Left kidney (tissue), 2 donors: Measurements from ENCODE around the gene TBC1D16. TPM values are rescaled to one million over a fixed set of nuclear protein-coding genes. Genes with fewer than 3 reads are reported as not detected.
A peak's percentile ranks its signal among the peaks of the same experiment; 100 is the strongest.

Experiments used
- DNase-seq: peaks from one replicate; pipeline ENCODE4 v3.0.0-alpha.2; 2013
- polyA plus RNA-seq: library from polyadenylated mRNA; unstranded; fragments of 120-200 nt; gene quantifications from one replicate; pipeline ENCODE4 v1.2.1, GENCODE V29; 2013; ENCODE audit not compliant: insufficient read length

The TBC1D16 gene
- polyA plus RNA-seq, 1 donor: 33.1 TPM

DNA sequence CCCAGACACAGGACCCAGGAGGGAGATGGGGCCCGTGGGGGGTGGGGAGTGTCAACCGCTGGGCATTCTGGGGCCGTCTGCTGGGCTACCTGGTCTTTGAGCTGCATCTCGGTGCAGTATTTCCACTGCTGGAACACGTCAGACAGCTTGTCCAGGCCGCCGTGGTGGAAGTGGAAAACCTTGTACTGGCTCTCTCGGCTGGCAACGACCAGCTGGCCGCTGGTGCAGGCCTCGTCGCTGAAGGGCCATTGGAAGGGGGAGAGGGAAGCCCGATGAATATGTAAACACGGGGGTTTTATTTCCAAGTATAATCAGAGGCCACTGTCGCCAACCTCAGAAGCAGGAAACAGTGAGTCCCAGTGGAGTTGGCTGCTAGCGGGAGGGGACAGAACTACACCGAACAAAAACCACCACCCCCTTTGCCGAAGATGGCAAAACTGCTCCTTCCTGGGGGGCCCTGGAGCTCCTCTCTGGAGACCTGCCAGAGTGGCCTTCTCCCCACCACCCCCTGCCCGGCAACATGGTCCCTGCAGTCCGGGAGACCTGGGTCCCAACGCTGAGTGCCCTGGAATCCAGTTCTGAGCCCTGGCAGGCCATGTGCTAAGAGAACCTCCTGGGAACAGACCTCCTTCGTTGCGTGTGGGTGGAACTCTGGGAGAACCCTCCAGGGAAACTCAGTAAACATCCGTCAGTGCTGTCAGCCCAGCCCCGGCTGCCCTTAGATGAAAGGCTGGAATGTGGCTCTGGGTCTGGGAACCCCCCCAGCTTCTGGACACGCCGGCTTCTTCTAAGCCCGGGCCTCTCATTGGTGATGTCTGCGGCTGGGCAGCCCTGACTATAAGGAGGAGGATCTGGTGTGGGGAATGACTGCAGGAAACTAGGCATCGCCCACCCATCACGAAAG, 84.1 kb downstream of the TBC1D16 start:
- peak; percentile 73 for DNase-seq

GRCh38 chr17:79950751-79951150, 84.9 kb downstream of the TBC1D16 start:
- no peak for DNase-seq

GRCh38 chr17:79950306-79950705, 85.4 kb downstream of the TBC1D16 start:
- no peak for DNase-seq

- no peak for DNase-seq
These were observed 85.9 kb downstream of the TBC1D16 start for GRCh38 chr17:79949656-79950209.

DNA sequence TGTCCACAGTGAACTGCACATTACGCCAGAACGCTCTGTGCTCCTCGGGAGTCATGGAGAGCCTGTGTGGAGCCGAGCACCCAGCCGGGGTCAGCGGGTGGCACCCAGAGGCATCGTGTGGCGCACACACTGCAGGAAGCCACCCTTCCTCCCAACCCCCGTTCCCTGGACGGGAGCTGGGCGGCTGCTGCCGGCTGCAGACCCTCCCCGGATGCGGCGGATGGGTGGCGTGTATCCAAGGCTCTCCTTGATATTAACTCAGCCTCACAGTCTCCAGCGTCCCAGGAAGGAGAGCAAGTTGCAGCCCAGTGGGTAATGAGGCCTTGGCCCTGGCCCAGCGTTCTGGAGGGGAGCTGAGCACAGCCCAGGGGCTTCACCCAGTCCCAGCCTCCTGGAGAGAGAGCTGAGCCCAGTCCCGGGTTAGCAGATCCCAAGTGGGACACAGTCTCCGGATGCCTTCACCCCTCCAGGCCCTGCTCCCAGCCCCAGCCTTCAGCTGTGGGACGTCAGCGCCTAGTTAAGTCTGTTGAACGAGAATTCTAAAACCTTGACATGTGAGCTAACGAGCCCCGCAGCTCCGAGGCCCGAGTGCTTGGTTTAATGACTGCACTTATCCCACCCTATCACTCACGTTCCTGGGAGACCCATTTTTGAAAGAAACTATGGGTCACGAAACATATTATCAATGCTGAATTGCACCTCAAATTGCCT, 86.6 kb downstream of the TBC1D16 start:
- no peak for DNase-seq

- no peak for DNase-seq
These were observed 87.2 kb downstream of the TBC1D16 start for GRCh38 chr17:79948406-79948944.

GRCh38 chr17:79947351-79948031, 88.2 kb downstream of the TBC1D16 start:
- no peak for DNase-seq

DNA sequence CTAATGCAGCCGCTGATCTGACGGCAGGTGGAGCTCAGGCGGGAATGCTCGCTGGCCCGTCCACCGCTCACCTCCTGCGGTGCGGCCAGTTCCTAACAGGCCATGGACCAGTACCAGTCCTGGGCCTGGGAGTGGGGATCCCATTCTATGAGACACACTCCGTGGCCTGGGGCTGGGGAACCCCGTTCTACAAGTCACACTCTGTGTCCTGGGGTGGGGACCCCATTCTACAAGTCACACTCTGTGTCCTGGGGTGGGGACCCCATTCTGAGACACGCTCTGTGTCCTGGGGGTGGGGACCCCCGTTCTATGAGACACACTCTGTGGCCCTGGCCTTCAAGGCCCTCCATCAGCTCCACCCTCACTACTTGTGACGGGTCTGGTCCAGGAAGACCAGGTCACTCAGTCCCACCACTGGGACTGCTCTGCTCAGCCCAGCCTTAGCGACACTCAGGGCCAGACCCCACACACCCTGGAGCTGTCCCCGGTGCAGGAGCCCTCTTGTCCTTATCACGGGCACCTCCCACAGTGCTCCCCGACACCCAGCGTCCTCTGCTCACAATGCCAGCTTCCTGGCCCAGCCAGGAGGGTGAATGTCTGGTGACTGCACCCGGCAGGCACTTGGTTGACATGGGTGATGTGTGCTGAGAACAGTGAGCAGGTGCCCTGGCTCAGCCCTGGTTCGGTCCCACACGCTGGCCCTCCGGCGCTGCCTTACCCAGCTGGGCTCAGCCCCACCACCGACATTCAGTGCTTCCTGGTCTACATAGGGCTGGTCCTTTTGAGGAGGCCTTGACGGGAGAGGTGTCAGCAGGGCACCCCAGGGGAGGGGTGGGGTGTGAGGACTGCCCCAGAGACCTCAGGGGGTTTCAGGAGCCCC, 89.1 kb downstream of the TBC1D16 start:
- no peak for DNase-seq

GRCh38 chr17:79945591-79946255, 89.9 kb downstream of the TBC1D16 start:
- DNase-seq: no peak

GRCh38 chr17:79944821-79945391, 90.8 kb downstream of the TBC1D16 start:
- DNase-seq: no peak

GRCh38 chr17:79944251-79944812, 91.3 kb downstream of the TBC1D16 start:
- DNase-seq: no peak

DNA sequence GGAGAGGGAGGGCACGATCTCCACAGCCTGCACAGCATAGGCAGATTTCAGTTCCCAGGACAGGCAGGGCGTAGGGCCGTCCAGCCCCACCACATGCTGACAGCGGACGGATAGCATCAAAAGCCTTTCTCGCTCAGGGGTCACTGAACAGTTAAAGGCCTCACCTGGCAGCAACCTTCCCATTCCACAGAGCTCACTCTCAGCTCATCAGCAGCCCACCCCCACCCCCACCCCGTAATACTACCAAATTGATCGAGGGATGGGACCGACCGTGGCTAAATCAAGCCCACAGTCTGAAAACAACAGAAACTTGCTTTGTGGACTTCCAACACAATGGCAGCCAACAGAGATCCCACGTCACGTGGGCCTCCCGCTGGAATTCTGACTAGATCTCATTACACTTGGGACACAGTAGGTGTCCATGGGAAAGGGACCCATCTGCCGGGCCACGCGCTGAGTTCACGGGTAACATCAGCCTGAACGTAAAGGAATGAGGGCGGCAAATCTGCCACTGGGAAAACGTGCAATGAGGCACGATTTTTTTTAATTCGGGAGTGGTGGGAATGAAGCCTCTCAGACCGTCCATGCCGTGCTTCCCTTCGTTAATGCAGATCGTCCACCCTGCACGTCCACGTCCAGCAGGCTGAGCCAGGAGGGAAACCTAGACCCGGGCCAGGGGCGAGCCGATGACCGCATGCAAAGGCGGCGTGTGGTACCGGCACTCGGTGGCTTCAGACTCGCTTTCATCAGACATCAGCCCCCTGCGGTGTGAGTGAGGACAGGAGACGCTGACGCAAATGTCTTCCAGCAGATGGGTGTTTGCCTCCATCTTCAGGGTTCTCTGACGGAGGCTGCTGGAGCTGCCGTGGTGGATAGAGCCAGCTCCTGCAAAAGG, 92.1 kb downstream of the TBC1D16 start:
- no peak for DNase-seq

DNA sequence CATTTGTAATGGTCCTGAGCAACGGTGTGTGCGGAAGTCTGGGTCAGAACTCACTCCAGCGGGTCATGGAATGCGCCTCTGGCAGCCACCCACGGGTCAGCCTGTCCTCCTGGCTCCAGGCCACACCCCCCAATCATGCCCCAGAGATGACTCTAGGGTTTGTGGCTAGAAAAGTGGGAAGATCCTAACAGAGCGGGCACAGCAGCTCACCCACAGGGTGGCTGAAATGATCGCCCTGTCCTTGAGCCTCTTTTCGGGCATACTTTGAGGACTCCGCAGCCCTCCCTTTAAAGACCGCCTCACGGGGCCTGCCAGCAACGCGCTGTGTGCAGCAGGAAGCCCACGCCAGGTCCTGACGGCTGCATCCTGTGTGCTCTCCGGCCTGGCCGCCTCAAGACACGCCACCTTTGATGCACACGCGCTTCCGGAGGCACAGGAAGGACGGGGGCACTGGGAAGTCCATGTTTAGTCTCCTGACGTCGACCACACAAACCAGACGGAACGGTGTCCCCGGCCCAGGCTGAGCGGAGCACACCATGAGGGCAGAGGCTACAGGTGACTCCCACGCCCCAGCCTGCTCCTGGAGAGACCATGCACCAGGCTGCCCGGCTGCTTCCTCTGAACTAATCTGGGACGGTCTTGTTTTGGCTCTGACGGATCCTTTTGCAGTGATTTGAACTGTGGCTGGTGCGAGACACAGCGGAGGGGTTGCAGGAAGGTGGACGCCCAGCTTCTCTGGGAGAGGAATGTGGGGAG, 92.9 kb downstream of the TBC1D16 start:
- no peak for DNase-seq

DNA sequence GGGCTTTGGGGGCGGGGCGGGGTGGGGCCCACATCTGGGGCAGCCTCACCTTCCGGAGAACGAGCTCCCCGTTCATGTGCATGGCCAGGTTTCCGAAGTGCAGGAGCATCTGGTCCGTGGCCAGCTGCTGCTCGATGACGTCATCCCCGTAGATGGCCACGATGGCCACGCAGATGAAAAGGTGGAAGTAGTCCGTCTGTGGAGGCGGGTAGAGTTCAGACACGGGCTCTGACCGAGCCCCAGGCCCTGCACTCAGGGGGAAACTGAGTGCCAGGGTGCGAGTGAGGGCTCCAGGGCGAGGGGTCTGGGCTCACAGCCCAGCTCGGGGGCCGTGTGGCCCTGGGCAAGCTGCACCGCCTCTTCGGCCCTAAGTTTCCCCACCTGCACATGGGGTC, 93.7 kb downstream of the TBC1D16 start:
- no peak for DNase-seq

DNA sequence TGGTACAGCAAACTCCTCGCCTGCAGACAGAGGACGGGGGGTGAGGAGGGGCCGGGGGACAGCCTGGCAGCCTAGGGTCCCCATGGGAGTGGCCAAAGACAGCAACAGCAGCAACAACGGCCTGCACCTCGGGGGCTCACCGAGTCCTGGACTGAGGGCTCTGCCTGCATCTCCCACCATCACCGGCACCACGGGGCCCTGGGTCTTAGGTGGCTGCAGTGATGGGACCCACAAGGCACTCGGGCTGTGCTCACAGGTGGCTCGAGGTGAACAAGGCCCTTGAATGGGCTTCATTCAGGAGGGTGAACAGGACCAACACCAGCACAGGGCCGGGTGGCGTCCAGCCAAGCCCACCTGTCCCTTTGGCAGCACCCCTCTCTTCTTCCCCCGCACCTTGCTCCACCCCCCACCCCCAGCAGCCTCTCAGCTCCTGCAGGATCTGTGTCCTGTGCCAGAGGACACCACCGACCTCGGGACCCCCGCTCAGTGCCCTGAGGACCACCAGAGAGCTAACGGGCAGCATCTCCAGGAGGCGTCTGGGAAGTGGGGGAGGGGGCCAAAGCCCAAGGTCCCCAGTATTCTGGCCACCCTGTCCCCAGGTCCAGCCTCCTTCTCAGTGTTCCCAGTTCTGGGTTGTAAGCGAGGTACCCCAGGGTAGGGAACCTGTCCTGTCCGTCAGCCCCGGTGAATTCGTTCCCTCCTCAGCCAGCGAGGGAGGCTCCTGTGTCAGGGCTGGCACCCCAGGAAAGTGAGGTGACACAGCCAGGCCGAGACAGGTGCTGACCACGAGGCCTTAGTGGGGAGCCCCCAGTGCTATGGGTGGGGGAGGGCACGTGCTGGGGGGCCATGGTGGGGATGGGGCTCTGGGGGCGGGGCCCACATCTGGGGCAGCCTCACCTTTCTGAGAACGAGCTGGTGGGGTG, 94.3 kb downstream of the TBC1D16 start:
- no peak for DNase-seq

DNA sequence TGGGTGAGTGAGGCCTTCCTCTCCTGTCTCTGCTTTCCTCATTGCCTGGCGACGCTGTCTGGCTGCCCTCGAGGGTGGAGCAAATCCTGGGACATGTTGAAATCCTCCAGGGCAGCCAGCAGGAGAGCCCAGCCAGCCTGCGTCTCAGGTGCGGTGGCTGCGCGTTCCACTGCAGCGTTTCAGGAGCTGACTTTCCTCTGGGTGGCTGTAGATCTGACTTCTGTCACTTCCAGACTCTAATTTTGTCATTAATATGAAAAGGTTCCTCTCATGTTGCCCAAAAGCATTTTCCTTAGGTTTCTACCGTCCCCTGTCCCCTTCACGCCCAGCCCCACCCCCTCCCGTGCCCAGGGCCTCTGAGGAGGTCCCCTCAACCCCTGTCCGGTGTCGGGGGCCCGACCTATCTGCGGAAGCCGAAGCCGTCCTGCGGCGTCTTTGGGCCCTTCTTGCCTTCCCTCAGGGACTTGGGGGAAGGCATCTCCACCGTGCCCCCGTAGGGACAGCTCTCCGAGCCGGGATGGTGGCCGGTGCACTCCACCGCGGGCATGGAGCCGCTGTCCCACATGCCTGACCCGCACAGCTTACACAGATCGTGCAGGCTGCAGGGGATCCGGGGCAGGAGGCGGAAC, 95.1 kb downstream of the TBC1D16 start:
- no peak for DNase-seq
